ENCODE measurements around the gene SMOC2.

DNA sequence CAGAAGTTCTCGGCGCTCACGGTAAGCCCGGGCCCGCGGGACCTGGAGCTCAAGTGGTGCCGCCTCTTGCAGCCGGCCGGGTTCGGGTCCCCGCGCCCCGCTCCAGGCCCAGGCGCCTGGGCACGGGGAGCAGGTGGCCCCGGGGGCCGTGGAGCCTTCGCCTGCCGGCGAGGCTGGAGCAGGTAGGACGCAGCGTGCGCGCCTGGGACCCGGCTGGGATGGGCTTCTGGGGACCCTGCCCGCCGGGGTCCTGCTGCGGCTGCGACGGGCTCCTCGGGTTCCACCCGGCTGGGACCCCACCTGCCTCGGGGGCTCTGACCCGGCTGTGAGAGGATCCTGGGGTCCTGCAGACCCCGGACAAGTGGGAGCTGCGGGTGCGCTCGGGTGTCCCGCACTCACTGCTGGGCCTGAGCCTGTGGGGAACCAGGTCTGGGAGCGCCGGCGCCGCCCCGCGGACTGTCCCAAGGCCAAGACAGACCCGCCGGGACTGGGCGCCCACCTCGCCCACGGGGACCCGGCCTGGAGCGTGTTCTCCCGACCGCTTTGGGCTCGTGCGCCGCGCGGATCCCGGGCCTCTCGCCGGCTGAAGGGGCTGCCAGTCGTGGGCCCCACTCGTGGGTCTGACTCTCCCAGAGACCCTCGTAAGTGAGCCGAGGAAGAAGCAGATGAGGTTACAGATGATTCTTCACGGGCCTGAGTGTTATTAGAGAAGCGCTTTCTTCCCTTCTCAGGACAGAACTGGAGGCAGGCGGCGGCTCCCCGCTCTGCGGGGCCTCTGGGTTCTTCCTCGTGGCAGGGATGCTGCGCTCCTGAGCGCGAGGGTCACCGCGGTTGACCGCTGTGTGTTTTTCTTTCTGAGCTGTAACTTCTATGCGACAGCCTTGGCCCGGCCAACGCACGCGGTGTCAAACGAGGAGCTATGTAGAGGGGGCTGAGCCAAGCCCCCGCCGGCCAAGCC is 729 bp downstream of the SMOC2 start:
- TF ChIP-seq, protein P1, sequence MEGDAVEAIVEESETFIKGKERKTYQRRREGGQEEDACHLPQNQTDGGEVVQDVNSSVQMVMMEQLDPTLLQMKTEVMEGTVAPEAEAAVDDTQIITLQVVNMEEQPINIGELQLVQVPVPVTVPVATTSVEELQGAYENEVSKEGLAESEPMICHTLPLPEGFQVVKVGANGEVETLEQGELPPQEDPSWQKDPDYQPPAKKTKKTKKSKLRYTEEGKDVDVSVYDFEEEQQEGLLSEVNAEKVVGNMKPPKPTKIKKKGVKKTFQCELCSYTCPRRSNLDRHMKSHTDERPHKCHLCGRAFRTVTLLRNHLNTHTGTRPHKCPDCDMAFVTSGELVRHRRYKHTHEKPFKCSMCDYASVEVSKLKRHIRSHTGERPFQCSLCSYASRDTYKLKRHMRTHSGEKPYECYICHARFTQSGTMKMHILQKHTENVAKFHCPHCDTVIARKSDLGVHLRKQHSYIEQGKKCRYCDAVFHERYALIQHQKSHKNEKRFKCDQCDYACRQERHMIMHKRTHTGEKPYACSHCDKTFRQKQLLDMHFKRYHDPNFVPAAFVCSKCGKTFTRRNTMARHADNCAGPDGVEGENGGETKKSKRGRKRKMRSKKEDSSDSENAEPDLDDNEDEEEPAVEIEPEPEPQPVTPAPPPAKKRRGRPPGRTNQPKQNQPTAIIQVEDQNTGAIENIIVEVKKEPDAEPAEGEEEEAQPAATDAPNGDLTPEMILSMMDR (IDR thresholded peaks at IDR 0.05): no peak
- TF ChIP-seq MXI1 (IDR thresholded peaks at IDR 0.05; ENCODE audit: low read depth, low read length): no peak
- no peak for TF ChIP-seq FOSL2 (IDR thresholded peaks at IDR 0.05; ENCODE audit: borderline replicate concordance, low read depth)
- no peak for TF ChIP-seq POLR2AphosphoS5 (IDR thresholded peaks at IDR 0.05; ENCODE audit: low read depth, low read length)
